ENCODE results near the gene SP6. TPM values are rescaled to one million over a fixed set of nuclear protein-coding genes. Genes with fewer than 3 reads are reported as not detected.

Gene SP6
- total and polyA plus RNA-seq, 2 of the 4 experiments (the other 2 are of a cell fraction), result under 0.01 to 0.31 TPM

DNA sequence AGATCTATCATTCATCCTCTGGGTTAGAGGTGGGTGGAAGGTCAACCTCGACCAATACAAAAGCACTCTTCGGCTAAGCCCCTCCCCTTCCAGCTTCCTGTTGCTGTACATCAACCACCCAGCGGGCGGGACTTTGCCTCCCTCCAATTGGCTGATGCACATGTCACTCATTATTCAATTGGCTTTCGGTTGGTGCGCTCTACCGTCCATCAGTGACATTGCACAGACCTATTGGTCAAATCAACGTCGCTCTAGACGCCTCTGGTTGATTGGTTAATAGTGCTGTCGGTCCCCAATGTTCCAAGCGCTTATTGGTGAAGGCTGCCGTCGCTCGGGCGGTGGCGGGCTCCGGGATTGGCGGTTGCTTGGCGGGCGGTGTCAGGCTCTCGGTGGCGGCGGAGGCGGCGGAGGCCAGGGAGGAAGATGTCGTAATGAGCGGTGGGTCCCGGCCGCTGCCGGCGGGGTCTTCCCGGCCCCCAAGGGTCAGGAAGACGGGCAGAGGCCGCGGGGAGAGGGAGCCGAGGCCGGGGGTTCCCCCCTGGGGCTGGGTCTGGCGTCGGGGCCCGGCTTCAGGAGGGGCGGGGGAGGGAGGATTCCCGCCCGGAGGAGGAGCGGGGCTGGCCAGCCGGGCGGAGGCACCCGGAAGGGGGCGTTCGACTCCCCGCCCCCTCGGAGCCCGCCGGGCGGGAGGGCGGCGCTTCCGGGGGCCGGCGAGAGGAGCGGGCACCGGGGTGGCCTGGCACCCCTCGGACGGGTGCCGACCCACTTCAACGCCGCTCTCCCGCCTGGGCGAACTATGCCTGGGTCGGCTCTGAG is 45.1 kb upstream of the SP6 start, which contains the start of gene SP2:
Gene SP2 (plus strand): TSS at position 381 of the 816 bp plus-strand sequence. CDS start 51 bp downstream, at position 432.
- Histone ChIP-seq H2AK5ac (ENCODE audit: low read depth, low read length) (peak within 1 kb of the TSS; percentile 95), H3K27me3 (ENCODE audit: control insufficient read depth, insufficient read depth, low read length) (no peaks in the 10 kb centered on the region), H2BK5ac (ENCODE audit: low read depth, low read length, poor library complexity, severe bottlenecking) (peak within 1 kb of the TSS; percentile 91), H3K27ac (ENCODE audit: insufficient read depth, low read length) (peak within 1 kb of the TSS; percentile 94), H3K18ac (ENCODE audit: low read depth, low read length) (peak within 1 kb of the TSS; percentile 78), H3K4me1 (ENCODE audit: control insufficient read depth, insufficient read depth, low read length) (peaks cover 1% of the 10 kb centered on the region; the same call in 1 of the 2 replicates), H3K4me2 (ENCODE audit: low read depth, low read length) (peak within 1 kb of the TSS; percentile 98), H4K8ac (ENCODE audit: low read depth in 2 of 2, low read length in 2 of 2) (peak within 1 kb of the TSS; percentile 96 to 99), H3K79me1 (ENCODE audit: low read depth in 1 of 2, low read length in 2 of 2) (peaks cover 26 to 55% of the 10 kb centered on the region in 2 experiments), H2AK9ac (replicated peaks; ENCODE audit: low read depth, low read length, poor library complexity) (peak within 1 kb of the TSS; percentile 95), H4K20me1 (ENCODE audit: insufficient read depth, low read length) (no peaks in the 10 kb centered on the region), H3K9me3 (ENCODE audit: control insufficient read depth, insufficient read depth, low read length) (no peaks in the 10 kb centered on the region), H3K23ac (ENCODE audit: low read depth, low read length) (peak within 1 kb of the TSS; percentile 96), H3K56ac (ENCODE audit: extremely low read depth, insufficient read depth, low read length) (peak within 1 kb of the TSS; percentile 87), H2BK15ac (ENCODE audit: low read depth, low read length) (no peak within 1 kb of the TSS; the same call in 2 of the 3 replicates), H3K9ac (ENCODE audit: low read depth, low read length) (peak within 1 kb of the TSS; percentile 97), H2BK20ac (ENCODE audit: low read depth, low read length) (no peak within 1 kb of the TSS), H3K4ac (ENCODE audit: low read depth, low read length) (peak within 1 kb of the TSS; percentile 95), H3K36me3 (ENCODE audit: control insufficient read depth, insufficient read depth, low read length) (no peaks in the 10 kb centered on the region), H3K14ac (replicated peaks; ENCODE audit: low read depth, low read length) (peak within 1 kb of the TSS; percentile 97), H3K9me1 (ENCODE audit: insufficient read depth, low read length) (0 out of 2 replicates have a peak, but pooled peaks cover 7% of the 10 kb centered on the region), H2BK120ac (ENCODE audit: low read depth, low read length) (peak within 1 kb of the TSS; percentile 64; the same call in 1 of the 2 replicates), H4K91ac (ENCODE audit: insufficient read depth, low read depth, low read length) (peak within 1 kb of the TSS; percentile 94), H3K4me3 (ENCODE audit: insufficient read depth, low read depth, low read length) (peak within 1 kb of the TSS; percentile 97), H4K5ac (ENCODE audit: low read depth, low read length) (peak within 1 kb of the TSS; percentile 95), H2AFZ (replicated peaks; ENCODE audit: low read length, poor library complexity) (peak within 1 kb of the TSS; percentile 97)
- in situ Hi-C loops (cut with MboI; ENCODE audit: low sequenced_read_pairs) (no loop called here), dilution Hi-C loops (cut with HindIII; ENCODE audit: low sequenced_read_pairs, unreplicated experiment) (no loop called here), intact Hi-C loops (cut with micrococcal nuclease) (loop anchor here (1.0 kb wide), 3 partner anchors 45 to 122 kb away; partner anchors contain the start of gene PNPO)
- POLR2A ChIA-PET (ENCODE audit: unreplicated experiment), result interaction anchor here (0.7 kb wide), 1 partner anchor 65 kb away, joined by 3 read pairs; the partner anchor contains the start of genes LRRC46 and MRPL10
- DNase-seq (peak; percentile 100), ATAC-seq (ENCODE audit: low read depth) (peak; percentile 92)
- TF ChIP-seq MAZ (IDR thresholded peaks at IDR 0.05; ENCODE audit: borderline replicate concordance, low read depth, low read length) (peak; percentile 99), CEBPB (IDR thresholded peaks at IDR 0.05; ENCODE audit: low read depth, low read length) (peak; percentile 87), NFE2L2 (IDR thresholded peaks at IDR 0.05; ENCODE audit: low read depth, low read length) (no peak), CHD1 (IDR thresholded peaks at IDR 0.05; ENCODE audit: low read depth, low read length) (no peak), BHLHE40 (IDR thresholded peaks at IDR 0.05; ENCODE audit: low read depth, low read length) (no peak), RCOR1 (IDR thresholded peaks at IDR 0.05; ENCODE audit: insufficient replicate concordance, low read length) (peak; percentile 10), FOS (IDR thresholded peaks at IDR 0.05; ENCODE audit: low read depth, low read length) (peak; percentile 95), POLR2A (IDR thresholded peaks at IDR 0.05; ENCODE audit: low read depth, low read length) (peak; percentile 82), RAD21 (IDR thresholded peaks at IDR 0.05; ENCODE audit: low read length) (no peak), RFX5 (IDR thresholded peaks at IDR 0.05; ENCODE audit: low read depth, low read length) (no peak)
- TF ChIP-seq, protein P1, sequence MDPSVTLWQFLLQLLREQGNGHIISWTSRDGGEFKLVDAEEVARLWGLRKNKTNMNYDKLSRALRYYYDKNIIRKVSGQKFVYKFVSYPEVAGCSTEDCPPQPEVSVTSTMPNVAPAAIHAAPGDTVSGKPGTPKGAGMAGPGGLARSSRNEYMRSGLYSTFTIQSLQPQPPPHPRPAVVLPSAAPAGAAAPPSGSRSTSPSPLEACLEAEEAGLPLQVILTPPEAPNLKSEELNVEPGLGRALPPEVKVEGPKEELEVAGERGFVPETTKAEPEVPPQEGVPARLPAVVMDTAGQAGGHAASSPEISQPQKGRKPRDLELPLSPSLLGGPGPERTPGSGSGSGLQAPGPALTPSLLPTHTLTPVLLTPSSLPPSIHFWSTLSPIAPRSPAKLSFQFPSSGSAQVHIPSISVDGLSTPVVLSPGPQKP (IDR thresholded peaks at IDR 0.05; ENCODE audit: borderline replicate concordance, low read depth, low read length), result no peak
- TF ChIP-seq, protein P2, sequence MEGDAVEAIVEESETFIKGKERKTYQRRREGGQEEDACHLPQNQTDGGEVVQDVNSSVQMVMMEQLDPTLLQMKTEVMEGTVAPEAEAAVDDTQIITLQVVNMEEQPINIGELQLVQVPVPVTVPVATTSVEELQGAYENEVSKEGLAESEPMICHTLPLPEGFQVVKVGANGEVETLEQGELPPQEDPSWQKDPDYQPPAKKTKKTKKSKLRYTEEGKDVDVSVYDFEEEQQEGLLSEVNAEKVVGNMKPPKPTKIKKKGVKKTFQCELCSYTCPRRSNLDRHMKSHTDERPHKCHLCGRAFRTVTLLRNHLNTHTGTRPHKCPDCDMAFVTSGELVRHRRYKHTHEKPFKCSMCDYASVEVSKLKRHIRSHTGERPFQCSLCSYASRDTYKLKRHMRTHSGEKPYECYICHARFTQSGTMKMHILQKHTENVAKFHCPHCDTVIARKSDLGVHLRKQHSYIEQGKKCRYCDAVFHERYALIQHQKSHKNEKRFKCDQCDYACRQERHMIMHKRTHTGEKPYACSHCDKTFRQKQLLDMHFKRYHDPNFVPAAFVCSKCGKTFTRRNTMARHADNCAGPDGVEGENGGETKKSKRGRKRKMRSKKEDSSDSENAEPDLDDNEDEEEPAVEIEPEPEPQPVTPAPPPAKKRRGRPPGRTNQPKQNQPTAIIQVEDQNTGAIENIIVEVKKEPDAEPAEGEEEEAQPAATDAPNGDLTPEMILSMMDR (conservative IDR thresholded peaks at IDR 0.05; ENCODE audit: low read depth, low read length), result no peak
- TF ChIP-seq, protein P3, sequence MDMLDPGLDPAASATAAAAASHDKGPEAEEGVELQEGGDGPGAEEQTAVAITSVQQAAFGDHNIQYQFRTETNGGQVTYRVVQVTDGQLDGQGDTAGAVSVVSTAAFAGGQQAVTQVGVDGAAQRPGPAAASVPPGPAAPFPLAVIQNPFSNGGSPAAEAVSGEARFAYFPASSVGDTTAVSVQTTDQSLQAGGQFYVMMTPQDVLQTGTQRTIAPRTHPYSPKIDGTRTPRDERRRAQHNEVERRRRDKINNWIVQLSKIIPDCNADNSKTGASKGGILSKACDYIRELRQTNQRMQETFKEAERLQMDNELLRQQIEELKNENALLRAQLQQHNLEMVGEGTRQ (IDR thresholded peaks at IDR 0.05; ENCODE audit: low read depth, low read length), result no peak
- CTCF ChIA-PET, result interaction anchor here (0.8 to 1.5 kb wide), 3 partner anchors 54 to 59 kb away, joined by 3 to 11 read pairs (median 3); partner anchors contain the start of gene SCRN2
- BruUV-seq (replicated peaks), result no TSS peak
- 0% methylated on average over 32 of the region's 70 CpGs; no CpG with 5 or more reads in 1 of the 2 experiments for WGBS, 2 experiments (ENCODE audit: extremely low coverage in 2 of 2, insufficient read length in 1 of 2)
